OCI-LY3 (cell line): ENCODE measurements around the gene RILPL2.

Experiments used
- EZH2phosphoT487 ChIP-seq: fragments of 200-600 bp; shearing (Covaris generic); IDR thresholded peaks from 2 replicates; pipeline ENCODE4 v1.6.1; 2018; ENCODE audit warnings: antibody characterized with exemption, mixed run types, low read depth
- TF ChIP-seq, protein P1 (sequence below): fragments of 200-600, 300-600 bp; sonication (generic); IDR thresholded peaks from 2 replicates; pipeline ENCODE4 v1.5.1; 2014; ENCODE audit warnings: antibody characterized with exemption, low read length, low read depth

GRCh38 chr12:123410041-123410412, 26.5 kb downstream of the RILPL2 start:
- TF ChIP-seq, protein P1, sequence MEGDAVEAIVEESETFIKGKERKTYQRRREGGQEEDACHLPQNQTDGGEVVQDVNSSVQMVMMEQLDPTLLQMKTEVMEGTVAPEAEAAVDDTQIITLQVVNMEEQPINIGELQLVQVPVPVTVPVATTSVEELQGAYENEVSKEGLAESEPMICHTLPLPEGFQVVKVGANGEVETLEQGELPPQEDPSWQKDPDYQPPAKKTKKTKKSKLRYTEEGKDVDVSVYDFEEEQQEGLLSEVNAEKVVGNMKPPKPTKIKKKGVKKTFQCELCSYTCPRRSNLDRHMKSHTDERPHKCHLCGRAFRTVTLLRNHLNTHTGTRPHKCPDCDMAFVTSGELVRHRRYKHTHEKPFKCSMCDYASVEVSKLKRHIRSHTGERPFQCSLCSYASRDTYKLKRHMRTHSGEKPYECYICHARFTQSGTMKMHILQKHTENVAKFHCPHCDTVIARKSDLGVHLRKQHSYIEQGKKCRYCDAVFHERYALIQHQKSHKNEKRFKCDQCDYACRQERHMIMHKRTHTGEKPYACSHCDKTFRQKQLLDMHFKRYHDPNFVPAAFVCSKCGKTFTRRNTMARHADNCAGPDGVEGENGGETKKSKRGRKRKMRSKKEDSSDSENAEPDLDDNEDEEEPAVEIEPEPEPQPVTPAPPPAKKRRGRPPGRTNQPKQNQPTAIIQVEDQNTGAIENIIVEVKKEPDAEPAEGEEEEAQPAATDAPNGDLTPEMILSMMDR = no peak
- no peak for TF ChIP-seq EZH2phosphoT487
